Stimulated activated CD4-positive, alpha-beta T cell treated with anti-CD3 and anti-CD28 coated beads, Interleukin-12 subunit alpha, Interleukin-12 subunit beta, amount 100 ng/mL, for 48 hours (primary cell): ENCODE data around the gene RNF4.
A peak's percentile ranks its signal among the peaks of the same experiment; 100 is the strongest.
"Not testable (repeated sequence)": the region's sequence is repeated elsewhere in the genome, so short reads cannot be mapped to it uniquely, and the experiment has no call there.

Experiments used
- DNase-seq, 3 donors: peaks; one replicate each; pipeline ENCODE4 v3.0.0-alpha.2; 2020; ENCODE audit warnings: low read depth in 2 of 3, low spot score in 1 of 3

RNF4 gene

DNA sequence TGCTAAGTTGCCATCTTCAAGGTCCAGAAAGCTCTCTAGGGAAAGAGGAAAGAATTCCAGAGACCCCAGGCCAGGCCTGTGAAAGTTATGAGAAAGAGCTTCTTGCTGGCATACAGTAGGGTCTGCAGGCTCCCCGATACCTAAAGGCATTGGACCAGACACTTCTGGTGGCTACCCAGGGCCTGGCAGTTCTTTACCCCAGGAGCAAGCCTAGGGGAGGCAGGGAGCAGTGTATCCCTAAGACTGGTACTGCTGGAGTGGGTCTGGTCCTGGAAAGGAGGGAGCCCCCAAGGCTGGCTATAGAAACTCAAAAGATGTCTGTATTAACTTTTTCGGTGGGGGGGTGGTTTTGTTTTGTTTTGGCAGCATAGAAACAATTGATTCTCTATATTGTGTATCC is 47.7 kb downstream of the RNF4 start:
- DNase-seq, result no peak

DNA sequence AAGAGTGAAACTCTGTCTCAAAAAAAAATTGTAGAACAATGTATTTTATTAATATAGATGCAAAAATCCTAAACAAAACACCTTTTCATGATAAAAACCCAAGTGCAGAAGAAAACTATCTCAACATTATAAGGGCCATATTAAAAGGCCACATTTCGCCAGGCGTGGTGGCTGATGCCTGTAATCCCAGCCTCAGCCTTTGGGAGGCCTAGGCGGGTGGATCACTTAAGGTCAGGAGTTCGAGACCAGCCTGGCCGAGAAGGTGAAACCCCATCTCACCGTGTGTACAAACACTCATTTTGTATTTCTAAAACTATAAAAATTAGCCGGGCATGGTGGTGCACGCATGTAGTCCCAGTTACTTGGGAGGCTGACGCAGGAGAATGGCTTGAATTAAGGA is 57.7 kb downstream of the RNF4 start:
- no peak for DNase-seq

DNA sequence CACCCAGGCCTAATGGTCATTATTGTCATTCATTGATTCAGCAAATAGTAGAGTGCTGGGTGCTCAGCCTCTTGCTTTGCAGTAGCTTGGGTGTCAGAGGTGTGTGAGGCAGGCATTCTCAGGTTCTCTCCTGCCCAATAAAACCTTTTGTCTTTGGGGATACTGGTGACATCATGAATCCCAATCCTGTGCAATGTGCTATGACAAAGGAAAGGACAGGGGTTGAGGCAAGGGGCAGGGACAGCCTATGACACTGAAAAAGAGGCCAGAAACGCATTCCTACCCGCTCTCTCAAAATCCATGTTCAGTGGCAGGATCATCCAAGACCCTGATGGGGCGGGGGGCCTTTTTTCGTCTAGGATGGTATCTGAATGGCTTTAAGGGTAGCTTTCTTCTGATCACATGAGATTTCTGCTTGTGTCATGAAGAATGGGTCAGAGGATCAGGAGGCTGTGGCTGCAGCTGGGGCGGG is 66.0 kb downstream of the RNF4 start:
- DNase-seq, result no peak

DNA sequence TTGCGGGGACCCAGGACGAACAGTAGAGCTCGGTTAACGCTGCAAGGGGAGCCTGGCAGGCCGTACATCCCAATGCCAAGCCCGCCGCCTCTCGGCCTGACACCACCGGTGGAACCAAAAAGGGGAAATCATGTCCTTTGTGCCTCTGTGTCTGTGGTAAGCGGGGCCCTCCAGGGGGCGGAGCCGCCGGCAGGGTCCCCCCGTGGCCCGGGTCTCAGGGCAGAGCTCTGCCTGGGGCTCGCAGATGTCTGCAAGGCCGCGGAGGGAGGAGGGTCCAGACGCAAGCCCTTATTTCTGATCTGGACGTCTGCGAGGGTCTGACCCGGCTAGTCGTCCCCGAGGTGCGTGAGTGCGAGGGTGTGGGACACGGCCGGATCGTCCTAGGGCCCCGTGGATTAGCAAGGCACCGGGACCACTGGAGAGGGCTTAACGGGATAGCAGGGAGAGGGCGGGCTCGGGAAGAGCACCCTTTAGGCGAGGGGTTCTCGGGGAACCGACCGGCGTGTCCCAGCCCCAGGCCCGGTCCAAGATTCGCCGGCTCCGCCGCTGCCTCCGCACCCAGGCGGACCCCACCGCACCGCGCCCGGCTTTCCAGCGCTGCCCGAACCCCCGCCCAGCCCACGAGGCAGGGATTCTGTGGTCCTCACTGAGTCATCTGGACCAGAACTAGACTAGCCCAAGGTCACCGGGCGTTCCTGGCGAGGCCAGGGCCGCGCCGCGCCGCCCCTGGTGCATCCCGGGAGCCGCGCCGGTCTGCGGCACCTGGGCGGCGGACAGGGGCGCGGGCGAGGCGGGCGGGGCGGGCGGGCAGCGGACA is 66.7 kb downstream of the RNF4 start:
- peak; percentile 24 to 38 (median 29) for DNase-seq

DNA sequence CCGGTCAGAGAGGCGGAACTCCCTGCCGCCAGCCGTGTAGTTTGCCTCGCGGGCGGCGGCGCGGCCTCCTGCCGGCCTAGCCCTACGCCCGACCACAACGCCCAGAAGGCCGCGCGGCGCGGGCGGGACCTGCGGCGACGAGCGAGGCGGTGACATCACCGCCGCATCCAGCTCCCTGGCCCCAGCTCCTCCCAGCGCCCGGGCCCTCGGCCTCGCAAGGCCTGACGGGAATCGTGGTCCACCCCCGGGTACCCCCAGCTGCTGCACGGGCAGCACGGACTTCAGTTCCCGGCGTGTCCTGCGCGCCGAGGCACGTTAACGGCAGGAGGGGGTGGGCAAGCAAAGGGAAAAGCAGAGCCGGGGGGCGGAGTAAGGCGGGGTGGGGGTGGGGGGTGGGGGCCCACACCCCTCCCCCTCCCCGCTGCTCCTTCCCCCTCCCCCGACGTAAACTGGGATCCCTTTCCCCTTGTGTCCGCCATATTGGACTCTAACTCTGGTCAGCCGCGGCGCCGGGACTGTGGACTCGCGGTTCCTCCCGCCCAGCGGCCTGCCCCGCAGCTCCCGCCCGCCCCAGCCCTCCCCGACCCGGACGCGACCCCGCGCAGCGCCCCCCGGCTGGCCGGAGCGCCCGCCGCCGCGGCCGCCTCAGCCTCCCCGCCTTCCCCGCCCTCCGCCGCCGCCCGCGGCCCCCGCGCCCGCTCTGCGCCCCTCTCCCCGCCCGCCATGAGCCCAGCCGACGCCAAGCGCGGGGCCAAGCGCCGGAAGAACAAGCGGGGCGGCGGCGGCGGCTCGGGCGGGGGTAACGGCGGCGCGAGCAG is 67.5 kb downstream of the RNF4 start, which contains the start of gene FAM193A:
Gene FAM193A, plus strand, starts transcription at position 455 of the 818 bp plus-strand sequence. Its CDS starts 269 bp downstream, at position 724.
- peak; percentile 97 to 99 (median 99) for DNase-seq

DNA sequence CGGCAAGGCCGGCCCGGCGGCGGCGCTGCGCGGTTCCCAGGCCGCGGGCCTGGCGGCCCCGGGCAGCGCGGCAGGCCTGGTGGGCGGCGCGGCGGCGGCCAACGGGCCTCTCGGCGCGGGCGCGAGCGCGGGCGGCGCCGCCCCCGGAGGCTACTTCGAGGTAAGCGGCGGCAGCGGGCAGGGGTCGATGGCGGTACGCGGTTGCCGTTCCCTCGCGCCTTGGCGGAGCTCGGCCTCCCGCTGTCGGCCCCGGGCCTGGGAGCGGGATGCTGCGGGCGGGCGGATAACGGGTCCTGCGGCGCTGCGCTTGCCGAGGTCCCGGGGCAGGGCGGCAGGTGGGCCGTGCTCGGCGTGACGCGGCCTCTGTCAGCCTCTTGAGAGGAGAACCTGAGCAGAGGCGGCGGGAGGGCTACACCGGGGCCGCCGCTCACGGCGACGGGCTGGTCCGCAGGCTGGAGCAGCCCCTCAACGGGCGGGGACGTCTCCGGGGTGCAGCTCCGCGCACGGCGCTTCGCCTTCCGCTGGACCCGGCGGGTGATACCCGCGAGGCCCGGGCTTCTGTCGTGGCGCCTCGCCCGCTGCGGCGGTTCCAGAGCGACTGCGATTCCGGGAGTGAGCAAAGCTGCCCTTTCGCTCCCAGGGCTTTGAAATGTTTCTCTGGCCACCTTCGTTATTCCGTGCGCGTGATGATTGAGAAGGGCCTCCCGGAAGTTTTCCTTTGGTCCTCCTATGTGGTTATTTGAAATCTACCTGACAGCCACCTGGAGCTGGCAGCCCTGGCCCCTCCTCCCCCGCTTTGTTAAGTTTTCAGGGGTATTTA is 68.3 kb downstream of the RNF4 start:
- peak; percentile 32 to 46 (median 37) for DNase-seq

DNA sequence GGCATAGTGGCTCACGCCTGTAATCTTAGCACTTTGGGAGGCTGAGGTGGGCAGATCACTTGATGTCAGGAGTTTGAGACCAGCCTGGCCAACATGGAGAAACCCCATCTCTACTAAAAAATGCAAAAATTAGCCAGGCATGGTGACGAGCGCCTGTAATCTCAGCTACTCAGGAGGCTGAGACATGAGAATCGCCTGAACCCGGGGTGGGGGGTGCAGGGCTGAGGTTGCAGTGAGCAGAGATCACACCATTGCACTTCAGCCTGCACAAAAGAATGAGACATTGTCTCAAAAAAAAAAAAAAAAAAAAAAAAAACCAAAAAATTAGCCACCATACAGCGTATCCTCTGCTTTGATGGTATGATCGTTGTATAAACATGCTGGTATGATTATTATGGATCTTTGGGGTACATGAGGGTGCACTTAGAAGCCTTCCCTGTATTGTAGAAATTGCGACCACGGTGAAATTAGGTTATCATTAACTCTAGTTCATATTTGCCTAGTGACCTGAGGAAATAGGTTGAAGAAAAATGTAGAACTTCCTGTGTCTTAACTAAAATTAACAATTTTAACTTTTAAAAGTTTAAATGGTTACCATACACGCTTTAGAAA is 74.8 kb downstream of the RNF4 start:
- DNase-seq, result not testable (repeated sequence)

DNA sequence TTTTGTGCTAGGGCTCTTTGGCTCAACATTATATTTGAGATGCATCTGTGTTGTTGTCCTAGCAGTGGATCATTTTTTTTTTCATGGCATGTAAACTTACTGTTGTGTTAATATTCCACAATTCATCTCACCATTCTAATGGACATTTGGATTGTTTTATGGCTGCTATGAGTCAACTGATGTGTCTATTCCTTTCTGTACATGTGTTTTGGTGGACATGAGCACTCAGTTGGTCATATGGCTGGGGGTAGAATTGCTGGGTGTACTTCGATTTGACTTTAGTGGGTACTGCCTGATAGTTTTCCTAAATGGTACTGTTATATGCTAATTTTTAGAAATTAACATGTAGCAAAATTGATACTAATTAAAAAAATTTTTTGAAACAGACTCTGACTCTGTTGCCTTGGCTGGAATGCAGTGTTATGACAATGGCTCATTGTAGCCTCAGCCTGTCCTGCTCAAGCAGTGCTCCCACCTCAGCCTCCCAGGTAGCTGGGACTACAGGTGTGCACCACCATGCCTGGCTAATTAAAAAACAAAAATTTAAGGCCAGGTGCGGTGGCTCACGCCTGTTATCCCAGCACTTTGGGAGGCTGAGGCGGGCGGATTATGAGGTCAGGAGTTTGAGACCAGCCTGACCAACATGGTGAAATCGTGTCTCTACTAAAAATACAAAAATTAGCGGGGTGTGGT is 76.6 kb downstream of the RNF4 start:
- DNase-seq, result no peak

DNA sequence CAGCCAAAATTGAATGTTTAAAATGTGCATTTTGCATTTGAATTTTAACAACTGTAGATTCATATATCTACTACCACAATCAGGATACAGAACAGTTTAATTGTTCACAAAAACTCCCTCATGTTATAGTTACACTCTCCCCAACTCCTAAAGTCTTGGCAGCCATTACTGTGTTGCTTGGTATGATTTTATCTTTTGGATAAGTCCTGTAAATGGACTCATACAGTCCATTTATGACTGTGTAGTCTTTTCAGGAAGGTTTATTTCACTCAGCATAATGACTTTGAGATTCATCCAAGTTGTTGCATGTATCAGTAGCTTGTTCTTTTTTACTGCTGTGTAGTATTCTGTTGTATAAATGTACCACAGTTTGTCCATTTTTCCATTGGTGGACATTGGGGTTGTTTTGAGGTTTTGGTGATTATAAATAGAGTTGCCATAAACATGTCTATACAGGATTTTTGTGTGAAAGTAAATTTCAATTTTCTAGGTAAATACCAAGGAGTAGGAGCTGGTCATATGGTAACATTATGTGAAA is 77.4 kb downstream of the RNF4 start:
- no peak for DNase-seq

DNA sequence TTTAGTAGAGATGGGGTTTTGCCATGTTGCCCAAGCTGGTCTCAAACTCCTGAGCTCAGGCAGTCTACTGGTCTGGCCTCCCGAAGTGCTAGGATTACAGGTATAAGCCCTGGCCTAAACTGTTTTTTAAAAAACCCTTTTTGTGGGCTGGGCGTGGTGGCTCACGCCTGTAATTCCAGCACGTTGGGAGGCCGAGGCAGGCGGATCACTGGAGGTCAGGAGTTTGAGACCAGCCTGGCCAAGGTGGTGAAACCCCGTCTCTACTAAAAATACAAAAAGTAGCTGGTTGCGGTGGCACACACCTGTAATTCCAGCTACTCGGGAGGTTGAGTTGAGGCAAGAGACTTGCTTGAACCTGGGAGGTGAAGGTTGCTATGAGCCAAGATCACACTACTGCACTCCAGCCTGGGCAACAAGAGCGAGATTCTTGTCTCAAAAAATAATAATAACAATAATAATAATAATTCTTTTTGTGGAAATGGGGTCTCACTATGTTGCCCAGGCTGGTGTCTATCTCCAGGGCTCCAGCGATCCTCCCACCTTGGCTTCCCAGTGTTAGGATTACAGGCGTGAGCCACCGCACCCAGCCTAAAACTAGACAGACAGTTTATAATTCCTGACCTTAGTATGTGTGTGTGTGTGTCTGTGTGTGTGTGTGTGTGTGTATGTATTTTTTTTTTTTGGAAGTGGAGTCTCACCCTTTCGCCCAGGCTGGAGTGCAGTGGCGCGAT is 78.2 kb downstream of the RNF4 start:
- DNase-seq, result not testable (repeated sequence)

DNA sequence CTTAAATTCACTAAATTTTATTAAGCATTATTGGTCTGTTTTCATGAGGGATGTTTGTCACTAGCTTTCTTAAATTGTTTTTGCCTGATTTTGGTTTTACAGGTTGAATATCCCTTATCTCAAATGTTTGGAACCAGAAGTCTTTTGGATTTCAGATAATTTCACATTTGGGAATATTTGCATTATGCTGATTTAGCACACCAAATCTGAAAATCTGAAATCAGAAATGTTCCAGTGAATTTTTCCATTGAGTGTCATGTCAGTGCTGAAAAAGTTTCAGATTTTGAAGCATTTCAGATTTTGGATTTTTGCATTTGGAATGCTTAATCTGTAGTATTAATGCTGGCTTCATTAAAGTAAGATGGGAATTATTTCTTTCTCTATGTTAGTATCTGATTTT is 82.2 kb downstream of the RNF4 start:
- no peak for DNase-seq

DNA sequence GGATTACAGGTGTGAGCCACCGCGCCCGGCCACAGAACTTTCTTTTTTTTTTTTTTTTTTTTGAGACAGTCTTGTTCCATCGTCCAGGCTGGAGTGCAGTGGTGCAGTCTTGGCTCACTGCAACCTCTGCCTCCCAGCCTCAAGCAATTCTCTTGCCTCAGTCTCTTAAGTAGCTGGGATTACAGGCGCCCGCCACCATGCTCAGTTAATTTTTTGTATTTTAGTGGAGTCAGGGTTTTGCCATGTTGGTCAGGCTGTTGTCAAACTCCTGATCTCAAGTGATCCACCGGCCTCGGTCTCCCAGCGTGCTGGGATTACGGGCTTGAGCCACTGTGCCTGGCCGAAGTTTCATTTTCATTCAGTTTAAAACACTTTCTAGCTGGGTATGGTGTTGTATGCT is 83.9 kb downstream of the RNF4 start:
- DNase-seq, result no peak

DNA sequence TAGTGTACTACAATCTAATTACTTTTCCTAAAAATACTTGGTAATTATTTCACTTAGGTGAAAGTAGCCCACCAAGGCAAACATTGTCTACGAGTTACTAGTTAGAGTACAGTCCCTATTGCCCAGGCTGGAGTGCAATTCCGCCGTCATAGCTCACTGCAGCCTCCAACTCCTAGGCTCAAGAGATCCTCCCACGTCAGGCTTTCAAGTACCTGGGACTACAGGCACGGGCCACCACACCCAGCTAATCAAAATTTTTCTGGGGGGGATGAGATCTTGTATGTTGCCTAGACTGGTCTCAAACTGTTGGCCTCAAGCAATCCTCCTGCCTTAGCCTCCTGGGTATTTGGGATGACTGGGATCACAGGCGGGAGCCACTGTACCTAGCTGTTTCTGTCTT is 89.4 kb downstream of the RNF4 start:
- DNase-seq, result no peak

DNA sequence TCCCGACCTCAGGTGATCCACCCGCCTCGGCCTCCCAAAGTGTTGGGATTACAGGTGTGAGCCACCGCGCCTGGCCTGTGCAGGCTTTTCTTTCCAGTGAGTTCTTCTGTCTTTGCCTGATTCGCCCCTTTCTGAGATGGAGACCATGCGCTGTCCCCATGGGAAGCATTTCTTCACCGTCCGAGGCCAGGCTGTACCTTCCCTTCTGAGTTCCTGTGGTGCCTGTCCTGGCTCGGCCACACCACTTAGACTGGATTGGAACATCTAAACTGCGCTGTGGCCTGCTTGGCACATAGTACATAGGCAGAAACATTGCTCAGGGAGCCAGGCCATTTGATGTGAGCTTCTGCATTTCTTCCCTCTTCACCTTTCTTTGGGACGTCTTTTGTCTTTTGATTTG is 91.3 kb downstream of the RNF4 start:
- no peak for DNase-seq
